IPS-NIHi11 (cell line): ENCODE results near the gene ARMH3.

Source experiments
- DNase-seq: peaks from one replicate; pipeline ENCODE4 v3.0.0; 2012; ENCODE audit warnings: mixed read lengths, low spot score

ARMH3 gene

DNA sequence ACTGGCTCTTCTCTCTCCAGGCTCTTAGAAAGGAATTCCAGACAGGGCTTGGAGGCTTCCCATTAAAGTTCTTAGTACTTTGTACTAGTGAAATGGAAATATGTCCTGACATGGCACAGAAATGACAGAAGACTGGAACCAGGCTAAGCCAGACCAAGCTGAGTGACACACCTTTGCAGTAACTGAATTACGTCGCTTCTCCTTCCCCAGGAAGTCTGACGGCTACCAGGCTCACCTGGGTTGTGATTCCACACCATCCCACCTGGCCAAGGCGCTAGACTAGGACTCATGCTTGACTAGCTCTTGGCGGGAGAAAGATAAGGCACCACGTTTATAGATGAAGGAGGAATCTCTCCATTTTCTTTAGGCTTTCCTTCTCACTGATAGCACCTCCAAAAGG, 161.7 kb downstream of the ARMH3 start:
- DNase-seq = no peak

DNA sequence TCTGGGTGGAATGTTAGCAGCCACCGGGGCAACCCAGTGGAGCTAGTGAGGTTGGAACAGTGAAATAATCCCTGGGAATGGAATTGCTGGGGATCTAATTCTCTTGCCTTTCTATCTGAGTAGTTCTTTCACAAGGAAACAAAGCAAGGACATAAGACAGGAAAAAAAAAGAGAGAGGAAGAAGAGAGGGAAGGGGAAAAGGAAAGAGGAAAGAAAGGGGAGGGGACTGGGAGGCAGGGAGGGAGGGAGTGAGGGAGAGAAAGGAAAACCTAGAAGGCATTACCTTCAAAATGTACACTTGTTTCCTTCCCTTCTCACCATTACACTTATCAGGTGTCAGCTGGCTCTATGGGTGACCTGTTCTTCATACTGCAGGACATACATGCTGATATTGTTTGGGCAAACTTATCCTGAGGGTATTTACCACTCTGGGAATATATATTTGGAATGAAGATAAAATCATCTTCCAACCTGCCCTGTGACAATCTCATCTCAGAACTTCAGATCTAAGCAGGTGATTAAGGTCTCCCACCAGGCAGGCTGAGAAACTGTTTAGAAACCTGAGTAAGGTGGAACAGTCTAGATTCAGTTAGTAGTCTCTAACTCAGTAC, 162.4 kb downstream of the ARMH3 start:
- DNase-seq = no peak

DNA sequence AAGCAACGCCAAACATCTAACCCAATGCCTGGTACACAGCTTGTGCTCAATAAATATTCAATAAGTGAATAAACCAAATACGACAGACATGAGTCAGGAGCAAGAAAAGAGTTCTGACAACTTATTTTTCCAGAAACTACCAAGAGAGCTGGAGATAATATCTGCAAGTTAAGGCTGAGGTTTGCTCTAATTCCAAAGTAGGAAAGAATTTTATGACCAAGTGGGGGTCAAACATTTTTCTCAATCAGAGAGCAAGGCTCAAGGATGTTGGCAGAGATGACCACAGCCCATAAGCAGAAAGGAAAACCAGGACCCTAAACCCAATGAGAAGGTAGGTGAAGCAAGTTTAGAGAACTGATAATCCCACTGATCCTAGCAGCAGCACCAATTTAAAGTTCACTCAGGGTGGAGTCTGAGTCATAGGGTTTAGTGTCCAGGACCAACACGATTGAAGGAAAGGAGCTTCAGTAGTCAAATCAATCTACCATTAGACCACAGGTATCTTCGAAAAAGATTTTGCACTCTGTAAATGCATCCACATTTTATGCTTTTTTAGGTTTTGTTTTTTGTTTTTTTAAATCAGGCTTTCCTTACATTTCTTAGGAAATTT, 163.1 kb downstream of the ARMH3 start:
- no peak for DNase-seq

DNA sequence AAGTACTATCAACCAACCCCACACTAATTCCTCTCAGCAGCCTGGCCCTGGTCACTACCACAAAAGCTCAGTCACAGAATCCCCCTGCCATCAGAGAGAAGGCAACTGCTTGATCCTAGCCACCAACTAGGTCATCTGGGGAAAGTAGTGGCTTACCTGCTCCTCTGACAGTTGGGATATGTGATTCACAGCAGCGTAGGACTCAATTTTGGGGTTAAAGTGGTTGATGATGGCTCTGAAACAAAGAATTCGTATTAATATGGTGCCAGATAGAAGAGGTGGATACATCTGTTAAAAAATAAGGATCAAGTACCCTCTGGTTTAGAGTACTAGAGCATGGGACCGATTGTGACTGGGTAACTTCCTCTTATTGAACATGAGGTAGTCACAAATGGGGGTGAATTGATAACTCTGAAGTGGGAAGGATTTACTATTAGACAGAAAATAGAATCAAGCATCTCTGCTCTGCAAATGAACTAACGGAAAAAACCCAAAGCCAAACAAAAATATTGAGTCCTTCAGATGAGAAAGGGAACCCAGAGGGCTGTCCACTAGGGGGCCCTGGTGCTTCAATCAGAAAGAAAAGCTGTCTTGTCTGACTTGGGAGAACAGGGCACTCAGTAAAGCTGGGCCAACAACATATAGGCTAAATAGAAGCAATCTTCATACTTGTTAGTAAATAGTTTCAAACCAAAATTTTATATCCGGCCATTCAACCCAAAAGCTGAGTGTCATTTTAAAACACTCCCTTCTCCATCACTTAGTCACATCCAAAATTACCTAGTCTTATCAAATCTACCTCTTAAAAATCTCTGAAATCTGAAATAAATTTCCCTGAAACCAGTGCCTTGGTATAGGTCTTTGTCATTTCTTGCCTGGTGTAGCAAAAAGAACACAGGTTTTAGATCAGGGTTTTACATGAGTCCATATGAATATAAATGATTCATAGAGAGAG, 166.4 kb downstream of the ARMH3 start:
- peak; percentile 84 for DNase-seq

DNA sequence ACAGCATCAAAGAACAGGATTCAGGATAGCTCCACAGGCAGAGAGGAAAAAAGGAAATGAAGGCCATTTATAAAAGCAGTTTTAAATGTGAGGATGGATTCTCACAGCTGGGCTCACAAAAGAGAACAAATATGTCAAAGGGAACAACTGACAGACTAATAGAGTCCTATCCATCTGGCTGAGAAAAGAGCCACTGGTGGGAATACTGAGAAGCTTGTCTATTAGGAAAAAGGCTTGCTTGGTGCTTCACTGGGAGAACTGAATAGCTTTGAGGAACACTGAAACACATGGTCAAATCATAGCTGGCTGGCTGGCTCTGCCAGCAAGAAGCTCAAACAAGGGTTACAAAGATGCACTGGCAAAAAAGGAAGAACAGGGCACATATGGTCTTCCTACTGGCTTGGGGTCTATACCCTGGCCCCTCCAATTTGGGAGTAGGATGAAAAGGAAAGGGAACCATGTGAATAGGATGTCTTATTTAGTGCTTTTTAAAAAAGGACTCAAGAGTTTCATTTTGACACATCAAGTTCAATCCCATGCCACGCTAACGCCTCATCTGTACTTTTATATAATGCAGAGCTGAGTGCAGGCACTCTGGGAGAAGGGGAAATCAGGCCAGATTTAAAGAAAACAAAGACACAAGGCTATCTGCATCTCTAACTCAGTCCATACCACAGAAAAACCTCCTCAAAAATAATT, 167.6 kb downstream of the ARMH3 start:
- no peak for DNase-seq

DNA sequence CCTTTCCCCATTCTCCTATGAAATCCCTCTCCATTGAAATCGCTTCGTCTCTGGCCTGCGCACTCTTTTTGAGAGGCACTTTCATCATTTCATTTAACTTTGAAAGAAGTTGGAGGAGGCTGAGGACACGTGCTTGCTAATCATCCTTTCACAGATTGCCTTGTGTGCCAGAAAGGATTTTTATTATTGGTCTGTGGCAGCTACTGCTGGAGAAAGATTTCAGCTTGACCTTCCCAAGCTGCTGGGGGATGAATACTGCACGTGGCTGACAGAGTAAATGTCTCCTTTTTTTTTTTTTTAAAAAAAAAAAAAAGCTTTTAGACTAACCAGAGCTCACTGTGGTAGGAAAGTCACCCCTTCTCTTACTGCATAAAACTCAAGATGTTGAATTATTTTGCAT, 168.2 kb downstream of the ARMH3 start:
- DNase-seq = no peak

DNA sequence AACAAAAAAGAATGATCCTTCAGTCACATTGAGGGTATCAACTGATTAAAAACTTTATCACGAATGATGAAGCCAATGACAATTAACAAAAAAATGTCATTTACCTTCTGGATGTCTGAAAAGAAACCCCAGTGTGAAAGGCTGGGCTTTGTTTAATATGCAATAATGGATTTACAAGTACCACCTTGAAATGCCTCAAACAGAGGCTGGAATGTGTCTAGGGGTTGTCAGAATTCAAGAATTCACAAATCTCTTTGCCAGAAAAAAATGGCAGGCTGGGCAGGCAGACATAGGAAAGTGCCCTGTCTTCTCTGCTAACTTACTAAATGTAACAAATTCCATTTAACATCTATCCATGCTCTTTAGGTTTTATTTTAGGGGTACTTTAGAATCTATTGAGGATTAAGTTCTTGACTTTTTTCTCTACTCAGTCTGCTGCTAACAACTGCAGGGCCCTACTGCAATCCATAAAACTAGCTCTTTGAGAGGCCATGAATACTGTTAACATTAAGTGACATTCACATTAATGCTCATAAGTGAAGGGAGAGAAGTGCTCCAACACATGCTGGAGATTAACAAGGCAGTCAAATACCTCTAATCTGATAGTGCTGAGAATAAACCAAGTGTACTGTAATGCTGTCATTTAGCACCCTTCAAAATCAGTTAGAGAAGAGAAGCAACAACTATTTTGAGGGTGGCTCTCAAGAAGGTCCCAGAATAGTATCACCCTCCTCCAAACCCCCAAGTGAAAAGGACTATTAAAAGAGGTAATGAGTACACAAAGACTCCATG, 169.3 kb downstream of the ARMH3 start:
- DNase-seq = no peak

DNA sequence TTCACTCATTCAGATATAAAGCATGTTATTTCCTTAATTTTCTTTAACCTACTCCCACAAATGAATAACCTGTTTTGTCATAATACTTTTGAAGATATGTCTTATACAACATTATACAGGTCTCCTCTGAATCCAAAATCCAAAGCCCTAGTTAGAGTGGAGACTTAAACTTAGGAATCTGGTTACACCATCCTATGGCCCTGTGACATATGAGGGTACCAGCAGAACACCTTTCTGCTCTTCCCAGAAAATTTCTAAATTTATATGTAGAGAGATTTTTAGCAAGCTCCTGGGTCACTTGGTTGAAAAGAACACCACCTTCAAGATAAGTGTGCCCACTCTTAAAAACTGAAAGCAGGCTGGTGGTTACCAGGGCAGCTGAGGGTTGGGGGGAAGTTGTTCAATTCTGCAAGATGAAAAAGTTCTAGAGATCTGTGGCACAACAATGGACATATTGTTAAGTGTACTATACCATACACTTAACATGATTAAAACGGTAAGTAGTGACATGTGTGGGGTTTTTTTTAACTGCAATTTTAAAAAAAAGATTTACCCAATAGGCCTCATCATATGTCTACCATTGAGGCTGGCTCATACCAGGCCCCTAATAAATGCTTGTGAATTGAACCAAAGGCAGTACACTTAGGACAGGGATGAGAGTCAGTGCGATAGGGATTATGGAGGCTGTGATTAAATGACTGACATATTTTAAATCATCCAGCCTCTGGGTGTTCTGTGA, 174.8 kb downstream of the ARMH3 start:
- no peak for DNase-seq

DNA sequence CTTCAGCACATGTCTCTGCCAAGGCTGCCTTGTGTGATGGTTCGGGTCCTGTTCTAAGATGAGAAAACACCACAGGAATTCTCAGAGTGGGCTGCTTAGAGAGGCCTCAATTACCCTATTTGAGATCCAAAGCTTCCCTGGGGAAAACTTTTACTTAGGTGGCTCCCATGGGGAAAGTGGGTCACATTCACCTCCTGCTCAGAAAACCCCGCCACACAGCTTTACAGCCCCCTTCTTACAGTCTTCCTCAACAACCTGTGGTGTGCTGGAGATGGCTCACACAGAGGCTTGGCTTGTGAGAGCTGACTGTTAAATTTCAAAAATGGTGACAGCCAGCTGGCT, 175.8 kb downstream of the ARMH3 start:
- DNase-seq = no peak

DNA sequence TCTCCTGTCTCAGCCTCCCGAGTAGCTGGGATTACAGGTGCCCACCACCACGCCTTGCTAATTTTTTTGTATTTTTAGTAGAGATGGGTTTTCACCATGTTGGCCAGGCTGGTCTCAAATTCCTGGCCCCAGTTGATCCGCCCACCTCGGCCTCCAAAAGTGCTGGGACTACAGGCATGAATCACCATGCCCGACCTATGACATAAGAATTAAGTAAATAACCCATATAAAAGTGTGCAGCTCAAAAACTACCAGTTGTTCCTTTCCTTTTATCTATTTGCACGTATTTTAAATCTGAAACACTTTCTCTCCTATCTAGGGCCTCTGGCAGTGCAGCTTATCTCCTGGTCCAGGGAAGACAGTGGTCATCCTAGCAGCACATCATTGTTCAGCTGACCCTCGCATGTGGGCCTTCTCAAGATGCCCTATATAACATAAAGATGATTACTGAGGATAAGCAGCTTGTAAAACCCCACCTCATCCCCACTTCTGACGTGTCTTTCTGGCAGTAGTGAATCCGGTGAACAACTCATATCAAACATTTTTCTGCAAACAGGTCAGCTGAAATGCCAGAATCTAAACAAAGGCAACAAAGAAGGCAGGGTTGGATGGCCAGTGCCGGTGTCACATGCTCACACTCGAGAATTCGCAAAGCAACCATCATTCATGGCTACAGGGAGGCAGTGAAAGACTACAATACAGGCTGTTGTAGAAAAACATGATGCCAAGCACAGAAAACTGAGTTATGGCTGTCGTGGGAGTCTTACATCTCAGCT, 176.3 kb downstream of the ARMH3 start:
- DNase-seq = no peak

DNA sequence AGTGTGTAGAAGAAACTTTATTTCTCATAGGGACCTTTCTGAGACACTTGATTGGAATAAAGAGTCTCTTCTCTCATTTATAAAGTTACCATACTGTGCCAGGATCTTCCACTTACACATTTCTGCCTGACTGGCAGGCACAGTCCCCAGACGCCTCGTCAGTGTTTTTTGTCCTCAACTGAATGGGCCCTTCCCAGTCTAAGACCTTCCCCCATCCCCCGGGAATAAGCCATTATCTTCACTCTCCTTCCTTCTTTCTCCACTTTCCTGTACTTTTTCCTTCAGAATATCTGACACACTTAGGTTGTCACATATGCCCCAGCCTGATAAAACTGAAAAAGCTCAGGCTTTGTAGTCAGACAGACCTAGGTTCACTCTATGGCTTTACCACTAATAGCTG, 177.1 kb downstream of the ARMH3 start:
- no peak for DNase-seq

DNA sequence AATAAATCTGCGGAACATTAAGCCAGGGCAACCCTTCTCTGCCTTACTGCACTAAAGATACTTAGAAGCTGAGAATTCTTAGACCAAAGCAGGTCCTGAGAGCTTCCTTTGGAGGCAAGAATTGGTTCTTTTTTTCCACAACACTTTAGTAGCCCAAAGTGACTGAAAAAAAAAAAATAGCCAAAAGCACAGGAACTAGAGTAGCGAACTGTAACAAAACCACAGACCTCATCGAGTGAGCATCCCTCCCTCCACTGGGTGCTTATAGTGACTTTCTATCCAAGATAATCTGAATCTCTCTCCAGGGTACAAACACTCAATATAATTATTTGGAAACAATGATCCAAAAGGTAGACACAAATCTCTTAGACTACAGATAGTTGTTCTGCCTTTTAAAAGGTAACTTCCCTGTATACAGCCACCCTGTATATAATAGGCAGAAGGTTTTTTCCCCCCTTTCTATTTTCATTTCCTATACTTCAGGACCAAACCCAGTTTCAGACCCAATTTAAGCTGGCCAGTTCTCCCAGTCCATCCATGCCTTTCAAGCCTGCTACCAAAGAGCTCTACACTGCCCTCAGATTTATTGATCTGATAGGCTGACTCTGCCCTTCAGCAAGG, 180.8 kb downstream of the ARMH3 start:
- DNase-seq = no peak

DNA sequence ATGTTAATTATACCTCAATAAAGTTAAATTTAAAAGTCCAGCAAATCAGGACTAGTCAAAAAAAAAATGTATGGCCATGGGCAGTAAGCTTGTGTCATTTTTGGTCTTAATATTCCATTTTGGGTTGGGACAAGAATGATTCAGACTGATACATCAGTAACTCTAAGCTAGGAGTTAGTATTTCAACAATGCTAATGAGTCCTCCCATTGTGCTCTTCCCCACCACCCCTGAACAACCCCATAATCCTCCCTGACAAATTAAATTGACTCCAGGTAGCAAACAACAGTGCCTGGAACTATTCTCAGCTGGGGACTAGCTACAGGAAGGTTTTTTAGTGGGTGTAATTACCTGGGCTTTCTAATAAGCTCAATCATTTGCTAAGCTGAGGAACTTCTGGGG, 181.7 kb downstream of the ARMH3 start:
- DNase-seq = no peak

DNA sequence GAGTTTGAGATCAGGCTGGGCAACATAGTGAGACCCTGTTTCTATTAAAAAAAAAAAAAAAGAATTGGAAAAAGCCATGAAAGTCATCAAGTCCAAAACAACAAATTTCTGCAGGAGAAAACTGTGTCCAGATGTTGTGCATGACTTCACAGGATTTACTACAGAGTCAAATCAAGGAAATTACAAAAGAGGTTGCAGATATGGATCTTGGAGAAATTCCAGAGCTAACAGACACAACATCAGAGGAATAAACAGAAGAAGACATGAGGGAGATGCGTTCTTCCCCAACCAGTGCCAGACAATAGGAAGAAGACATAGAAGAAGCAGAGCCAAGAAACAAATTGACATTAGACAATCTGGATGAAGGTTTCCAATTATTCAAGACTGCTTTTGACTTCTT, 188.0 kb downstream of the ARMH3 start:
- DNase-seq = no peak

DNA sequence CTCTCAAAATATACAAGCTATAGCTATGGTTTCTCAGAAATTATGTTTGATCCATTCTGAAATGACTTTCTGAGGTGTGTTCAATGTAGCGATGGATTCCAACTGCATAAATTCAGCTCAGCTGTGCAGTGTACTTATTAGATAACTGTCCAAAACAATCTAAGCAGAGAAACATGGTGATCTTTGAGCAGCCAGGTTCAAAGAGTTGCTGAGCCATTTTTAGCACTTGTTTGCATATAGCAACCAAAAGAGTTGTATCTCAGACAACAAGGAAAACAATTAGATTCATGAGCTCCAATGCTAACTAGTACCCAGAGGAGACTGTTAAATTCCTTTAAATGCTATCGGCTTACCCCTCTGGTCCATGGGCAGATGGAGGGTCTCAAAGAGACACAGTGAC, 196.4 kb downstream of the ARMH3 start:
- DNase-seq = no peak

DNA sequence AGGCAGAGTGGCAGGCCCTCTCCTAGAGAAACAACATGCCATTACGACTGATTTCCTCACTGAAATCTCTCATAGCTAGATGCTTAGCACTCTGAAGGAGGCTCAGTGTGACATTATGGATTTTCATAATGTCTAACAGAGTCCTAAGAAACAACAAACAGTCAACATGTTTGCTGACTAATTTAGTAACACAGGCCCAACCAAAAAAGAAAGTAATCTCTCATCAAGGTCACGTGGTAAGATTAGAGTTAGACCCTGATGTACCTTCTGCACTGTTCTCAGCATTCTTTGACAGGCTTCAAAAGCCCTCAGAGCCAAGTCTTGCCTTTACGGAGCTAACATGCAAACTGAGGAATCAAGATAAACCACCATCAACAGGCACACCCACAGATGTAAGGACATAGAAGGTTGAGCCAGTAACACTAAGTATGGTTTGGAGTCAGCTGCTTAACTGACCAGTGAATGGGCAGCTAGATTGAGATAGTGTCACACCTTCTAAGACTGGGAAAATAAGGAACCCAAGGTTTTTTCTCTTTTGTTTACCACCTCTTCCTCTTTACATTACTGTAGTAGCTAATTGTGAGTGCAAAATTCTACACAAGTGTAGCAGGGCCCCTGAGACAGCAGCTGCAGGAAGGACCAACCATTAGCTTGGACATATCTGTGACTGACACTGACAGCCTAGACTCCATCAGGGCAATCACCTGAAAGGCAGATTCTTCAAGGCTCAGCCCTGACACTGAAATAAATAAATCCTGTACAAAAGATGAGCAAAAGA, 197.1 kb downstream of the ARMH3 start:
- no peak for DNase-seq

DNA sequence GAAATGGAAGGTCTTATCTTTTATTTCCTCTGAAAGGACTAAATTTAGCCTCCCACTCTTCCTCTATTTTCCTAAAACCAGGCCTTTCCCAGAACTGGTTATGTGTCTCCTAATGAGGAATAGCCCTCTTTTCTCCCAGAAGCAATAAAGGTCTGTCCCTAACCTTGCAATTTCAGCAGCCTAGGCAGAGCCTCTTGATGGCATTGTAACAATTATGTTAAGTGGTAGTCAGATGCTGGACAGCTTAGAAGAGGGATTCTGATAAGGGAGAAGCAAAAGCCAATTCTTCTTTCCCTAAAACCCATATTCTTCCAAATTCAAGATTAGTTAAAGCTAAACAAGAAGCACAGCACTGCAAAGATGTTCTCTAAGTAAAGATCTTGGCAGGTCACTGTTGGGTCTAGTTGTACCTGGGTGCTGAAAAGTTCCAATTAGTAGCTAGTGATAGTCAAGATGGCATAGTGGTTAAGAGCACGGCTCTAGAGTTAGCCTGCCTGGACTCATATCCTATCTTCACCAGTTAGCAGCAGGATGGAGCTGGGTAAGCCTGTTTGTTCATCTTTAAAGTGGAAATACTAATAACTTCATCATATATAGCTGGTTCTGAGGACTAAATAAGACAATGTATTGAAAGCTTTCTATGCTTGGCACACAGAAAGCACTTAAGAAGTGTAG, 198.0 kb downstream of the ARMH3 start:
- DNase-seq = no peak

DNA sequence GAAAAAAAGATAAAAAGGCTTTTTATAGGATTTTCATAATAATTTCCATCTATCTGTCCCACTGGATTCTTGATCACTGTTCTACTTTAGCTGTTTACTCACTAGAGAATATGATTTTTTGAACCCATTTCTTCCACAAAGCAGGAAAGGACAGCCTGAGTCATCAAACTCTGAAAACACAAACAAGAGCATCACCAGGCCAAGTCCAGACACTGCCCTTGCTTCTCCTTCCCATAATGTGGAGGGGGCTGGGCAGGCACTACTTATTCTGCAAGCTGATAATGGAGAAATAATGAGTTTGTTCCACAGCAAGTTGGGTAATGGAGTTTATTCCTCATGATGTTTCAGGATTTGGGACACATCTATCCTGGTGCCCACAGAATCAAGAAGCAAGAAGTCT, 199.3 kb downstream of the ARMH3 start:
- no peak for DNase-seq
